ENCODE results near the gene EIF4E2. TPM values are rescaled to one million over a fixed set of nuclear protein-coding genes. Genes with fewer than 3 reads are reported as not detected.

EIF4E2 gene
- total RNA-seq, result 97.6 and 108 TPM in 2 replicates

- peak; percentile 96 to 97 for DNase-seq (ENCODE audit: low read depth in 2 of 2)
Observed at GRCh38 chr2:232550354-232551249, at the start of gene EIF4E2, which contains the start of gene TIGD1. Gene EIF4E2 (plus strand): TSS chr2:232550689. CDS start chr2:232550725, 36 bp downstream. Gene TIGD1 (minus strand): TSS chr2:232550557. CDS start chr2:232549882, 675 bp downstream.

- DNase-seq (ENCODE audit: low read depth in 2 of 2), result peak in 1 of 2 donors; percentile 19
Observed at GRCh38 chr2:232501331-232501771, 49.1 kb upstream of the EIF4E2 start.

GRCh38 chr2:232501794-232502390 is 48.6 kb upstream of the EIF4E2 start:
- no peak for DNase-seq (ENCODE audit: low read depth in 2 of 2)

GRCh38 chr2:232502511-232502910 is 48.0 kb upstream of the EIF4E2 start:
- no peak for DNase-seq (ENCODE audit: low read depth in 2 of 2)

GRCh38 chr2:232502911-232503808 is 47.3 kb upstream of the EIF4E2 start:
- peak in 1 of 2 donors; percentile 27 for DNase-seq (ENCODE audit: low read depth in 2 of 2)

- no peak for DNase-seq (ENCODE audit: low read depth in 2 of 2)
Observed at GRCh38 chr2:232503809-232504323, 46.6 kb upstream of the EIF4E2 start.

- DNase-seq (ENCODE audit: low read depth in 2 of 2), result peak in 1 of 2 donors; percentile 11
Observed at GRCh38 chr2:232504438-232504837, 46.1 kb upstream of the EIF4E2 start.

GRCh38 chr2:232505856-232506255 is 44.6 kb upstream of the EIF4E2 start:
- DNase-seq (ENCODE audit: low read depth in 2 of 2), result no peak

- DNase-seq (ENCODE audit: low read depth in 2 of 2), result no peak
Observed at GRCh38 chr2:232506709-232507108, 43.8 kb upstream of the EIF4E2 start.

- no peak for DNase-seq (ENCODE audit: low read depth in 2 of 2)
Observed at GRCh38 chr2:232508251-232508650, 42.2 kb upstream of the EIF4E2 start.

- DNase-seq (ENCODE audit: low read depth in 2 of 2), result no peak
Observed at GRCh38 chr2:232511336-232511890, 39.1 kb upstream of the EIF4E2 start.

GRCh38 chr2:232512602-232513001 is 37.9 kb upstream of the EIF4E2 start:
- no peak for DNase-seq (ENCODE audit: low read depth in 2 of 2)

- DNase-seq (ENCODE audit: low read depth in 2 of 2), result no peak
Observed at GRCh38 chr2:232513353-232513752, 37.1 kb upstream of the EIF4E2 start.

GRCh38 chr2:232515639-232516038 is 34.9 kb upstream of the EIF4E2 start:
- no peak for DNase-seq (ENCODE audit: low read depth in 2 of 2)

GRCh38 chr2:232516551-232516950 is 33.9 kb upstream of the EIF4E2 start:
- no peak for DNase-seq (ENCODE audit: low read depth in 2 of 2)

GRCh38 chr2:232518844-232519243 is 31.6 kb upstream of the EIF4E2 start:
- no peak for DNase-seq (ENCODE audit: low read depth in 2 of 2)

- no peak for DNase-seq (ENCODE audit: low read depth in 2 of 2)
Observed at GRCh38 chr2:232519581-232520438, 30.7 kb upstream of the EIF4E2 start, which contains the start of gene PRSS56. Gene PRSS56 (plus strand): TSS chr2:232520388. CDS start chr2:232520599, 211 bp downstream.

- DNase-seq (ENCODE audit: low read depth in 2 of 2), result no peak
Observed at GRCh38 chr2:232520489-232520888, 30.0 kb upstream of the EIF4E2 start.

GRCh38 chr2:232521098-232521497 is 29.4 kb upstream of the EIF4E2 start:
- DNase-seq (ENCODE audit: low read depth in 2 of 2), result no peak

Measured in lung microvascular endothelial cell (primary cell).